HK-2 (cell line): Measurements from ENCODE around the gene SYT8.

Source experiments
- DNase-seq: peaks from one replicate; pipeline ENCODE4 v3.0.0-alpha.2; 2018; ENCODE audit not compliant: unreplicated experiment

Gene SYT8

GRCh38 chr11:1860108-1860507 lies 25.3 kb downstream of the SYT8 start:
- no peak for DNase-seq

- no peak for DNase-seq
Observed at GRCh38 chr11:1861435-1862411, 26.9 kb downstream of the SYT8 start.

GRCh38 chr11:1862588-1863351 lies 28.0 kb downstream of the SYT8 start:
- DNase-seq, result peak; percentile 62

- DNase-seq, result peak; percentile 82
Observed at GRCh38 chr11:1863352-1864216, 28.8 kb downstream of the SYT8 start.

- no peak for DNase-seq
Observed at GRCh38 chr11:1864231-1864630, 29.4 kb downstream of the SYT8 start.

- DNase-seq, result no peak
Observed at GRCh38 chr11:1864831-1865665, 30.3 kb downstream of the SYT8 start.

- no peak for DNase-seq
Observed at GRCh38 chr11:1866226-1866625, 31.4 kb downstream of the SYT8 start.

- no peak for DNase-seq
Observed at GRCh38 chr11:1866776-1867175, 32.0 kb downstream of the SYT8 start.

- no peak for DNase-seq
Observed at GRCh38 chr11:1867381-1867780, 32.6 kb downstream of the SYT8 start.

GRCh38 chr11:1868056-1868635 lies 33.4 kb downstream of the SYT8 start:
- DNase-seq, result no peak

GRCh38 chr11:1868636-1869291 lies 34.0 kb downstream of the SYT8 start:
- no peak for DNase-seq

- DNase-seq, result no peak
Observed at GRCh38 chr11:1869427-1870325, 34.9 kb downstream of the SYT8 start.

- no peak for DNase-seq
Observed at GRCh38 chr11:1870326-1870696, 35.5 kb downstream of the SYT8 start.

- no peak for DNase-seq
Observed at GRCh38 chr11:1870721-1871466, 36.1 kb downstream of the SYT8 start.

GRCh38 chr11:1871531-1871930 lies 36.7 kb downstream of the SYT8 start:
- DNase-seq, result no peak

- DNase-seq, result no peak
Observed at GRCh38 chr11:1872267-1872985, 37.6 kb downstream of the SYT8 start.

- DNase-seq, result no peak
Observed at GRCh38 chr11:1873048-1873812, 38.4 kb downstream of the SYT8 start.
